AG08396 (cell line): ENCODE measurements around the gene TTC31.
"Not testable (repeated sequence)": the region's sequence is repeated elsewhere in the genome, so short reads cannot be mapped to it uniquely, and the experiment has no call there.

Experiments used
- DNase-seq: peaks from one replicate; pipeline ENCODE4 v3.0.0; 2012; ENCODE audit warnings: low spot score, mixed read lengths

Gene TTC31

DNA sequence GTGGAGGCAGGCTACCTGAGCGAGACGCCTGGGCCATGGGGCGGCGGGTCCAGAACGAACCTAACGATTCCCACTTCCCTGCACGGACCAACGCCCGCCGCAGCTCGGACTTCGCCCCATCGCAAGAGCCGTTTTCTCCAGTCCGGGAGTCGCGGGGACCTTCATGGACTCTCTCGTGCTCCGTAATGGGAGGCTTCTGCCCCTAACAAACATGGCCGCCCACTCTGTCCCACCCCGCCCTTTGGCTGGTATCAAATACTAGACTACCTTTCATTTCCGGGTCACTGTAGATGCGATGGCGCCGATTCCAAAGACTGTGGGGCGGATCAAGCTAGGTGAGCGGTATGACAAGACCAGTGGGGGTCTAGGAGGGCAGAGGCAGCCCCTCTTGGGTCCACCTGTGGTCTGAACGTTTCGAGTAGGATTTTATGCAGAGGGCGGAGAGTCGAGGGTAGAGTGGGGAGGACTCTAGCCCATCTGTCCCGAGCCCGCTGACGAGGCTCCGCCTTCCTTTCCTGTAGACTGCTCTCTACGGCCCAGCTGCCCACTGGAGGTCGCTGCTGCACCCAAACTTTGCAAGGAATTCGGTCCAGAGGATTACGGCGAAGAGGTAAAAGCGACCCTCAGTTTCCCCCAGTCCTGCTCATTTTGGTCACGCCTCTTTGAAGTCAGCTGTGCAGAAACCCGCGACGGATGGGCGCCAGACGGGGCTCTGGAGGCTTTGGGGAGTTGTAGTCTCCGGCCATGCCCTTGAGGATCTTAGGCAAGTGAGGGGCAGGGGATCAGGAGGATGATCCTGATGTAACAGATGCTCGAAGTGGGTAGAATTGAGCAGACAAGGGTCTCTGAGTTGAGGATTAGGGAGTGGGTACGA, at the start of gene TTC31, which contains the start of gene CCDC142:
TTC31 (plus strand) TSS at position 281 of the 874 bp plus-strand sequence; CDS start at position 296, 15 bp downstream.
CCDC142 (minus strand) TSS at position 198 of the 874 bp plus-strand sequence; CDS start at position 37, 161 bp downstream.
- peak; percentile 92 for DNase-seq

DNA sequence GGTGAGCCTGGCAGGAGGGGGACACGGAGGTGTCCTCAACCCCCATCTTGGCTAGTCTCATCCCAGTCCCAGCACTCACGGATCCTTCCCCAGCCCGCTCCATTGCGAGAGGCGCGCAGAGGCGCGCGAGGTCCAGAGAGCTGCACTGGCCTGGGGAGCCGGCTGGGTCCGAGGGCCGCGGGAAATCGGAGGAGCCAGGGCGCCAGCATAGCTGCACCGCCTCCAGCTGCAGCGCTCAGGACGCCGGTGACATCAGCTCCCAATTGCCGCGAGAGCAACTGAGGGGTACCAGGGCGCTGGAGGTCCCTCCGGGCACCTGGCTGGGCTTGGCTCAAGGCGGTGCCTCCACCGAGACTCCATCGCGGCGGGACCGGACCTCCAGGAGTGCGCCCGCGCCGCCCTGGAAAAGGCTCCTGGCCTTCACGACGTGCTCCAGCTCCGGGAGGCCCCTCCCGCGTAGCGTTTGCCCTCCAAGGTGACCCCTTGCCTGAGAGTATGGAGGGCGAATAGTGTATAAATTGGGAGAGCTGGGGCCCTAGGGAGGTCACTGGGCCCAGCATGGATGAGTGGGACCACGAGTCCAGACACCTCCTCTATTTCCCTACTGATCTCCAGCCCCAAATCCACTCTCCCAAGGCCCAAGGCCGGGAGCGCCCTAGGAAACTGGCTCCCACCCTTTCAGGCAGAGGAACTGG, 46.6 kb upstream of the TTC31 start:
- DNase-seq: no peak

DNA sequence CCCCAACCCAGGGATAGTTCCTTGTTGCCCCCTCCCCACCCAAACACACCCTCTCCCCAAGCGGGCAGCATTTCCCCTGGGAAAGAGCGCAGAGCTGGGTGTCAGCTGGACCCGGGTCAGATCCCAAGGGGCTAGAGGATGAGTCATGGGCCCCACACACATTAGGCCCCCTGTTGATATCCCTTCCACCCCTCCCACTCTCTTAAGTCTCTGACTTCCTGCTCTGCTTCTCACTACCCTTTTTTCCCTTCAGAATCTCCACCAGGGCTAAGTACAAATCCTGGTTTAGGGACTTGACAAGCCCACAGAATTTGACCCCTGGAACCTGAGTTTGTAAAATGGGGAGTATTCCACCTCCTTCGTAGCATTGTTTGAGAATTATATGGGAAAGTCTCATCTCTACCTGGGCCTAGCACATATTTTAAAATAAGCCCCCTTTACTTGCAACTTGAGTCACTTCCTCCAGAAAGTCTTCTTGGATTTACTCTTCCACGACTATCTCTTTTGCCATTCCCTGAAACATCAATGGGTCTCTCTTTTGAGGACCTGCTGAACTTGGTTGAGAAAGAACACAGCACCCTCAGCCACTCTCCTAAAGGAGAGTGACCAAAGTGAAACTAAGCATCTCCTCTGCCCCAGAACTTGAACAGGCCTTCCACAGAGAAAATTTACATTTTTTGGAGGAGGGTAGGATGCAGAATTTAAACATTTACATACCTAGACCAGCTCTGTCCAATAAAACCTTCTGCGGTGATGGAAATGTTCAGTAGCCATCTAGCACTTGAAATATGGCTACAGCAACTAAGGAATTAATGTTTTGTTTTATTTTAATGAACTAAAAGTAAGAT, 45.8 kb upstream of the TTC31 start:
- no peak for DNase-seq

DNA sequence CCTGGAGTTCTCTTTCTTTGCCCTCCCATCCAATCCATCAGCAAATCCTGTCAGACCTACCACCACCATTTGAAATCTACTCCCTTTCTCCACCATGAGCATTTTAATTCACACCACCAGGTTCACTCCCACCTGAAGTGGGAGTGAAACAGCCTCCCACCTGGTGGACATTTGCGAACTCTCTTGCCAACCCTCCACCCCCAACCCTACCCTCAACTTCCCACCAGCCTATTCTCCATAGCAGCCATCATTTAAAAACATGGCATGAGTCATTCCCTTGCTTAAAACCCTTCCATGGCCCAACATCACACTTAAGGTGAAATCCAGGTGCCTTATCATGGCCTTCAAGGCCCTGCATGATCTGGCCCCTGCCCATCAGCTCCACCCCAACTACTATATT, 44.6 kb upstream of the TTC31 start:
- no peak for DNase-seq

DNA sequence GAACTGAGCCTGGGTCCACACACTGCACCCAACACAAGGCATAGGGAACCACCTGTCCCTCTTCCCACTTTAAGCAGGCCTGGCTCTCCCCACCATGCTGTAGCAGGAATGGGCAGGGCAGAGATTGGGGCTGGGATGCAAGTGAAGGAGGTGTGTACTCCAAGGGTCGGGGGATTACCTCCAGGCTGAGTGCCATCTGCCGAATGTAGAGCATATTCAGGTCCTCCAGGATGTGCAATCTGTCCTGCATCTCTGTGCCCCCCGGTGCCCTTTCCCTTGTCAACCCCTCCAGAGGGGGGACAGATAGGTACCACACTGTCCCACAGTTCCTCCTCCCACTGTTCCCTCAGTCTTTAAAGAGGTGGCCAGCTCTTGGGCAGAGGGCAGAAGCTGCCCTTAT, 43.5 kb upstream of the TTC31 start:
- no peak for DNase-seq

DNA sequence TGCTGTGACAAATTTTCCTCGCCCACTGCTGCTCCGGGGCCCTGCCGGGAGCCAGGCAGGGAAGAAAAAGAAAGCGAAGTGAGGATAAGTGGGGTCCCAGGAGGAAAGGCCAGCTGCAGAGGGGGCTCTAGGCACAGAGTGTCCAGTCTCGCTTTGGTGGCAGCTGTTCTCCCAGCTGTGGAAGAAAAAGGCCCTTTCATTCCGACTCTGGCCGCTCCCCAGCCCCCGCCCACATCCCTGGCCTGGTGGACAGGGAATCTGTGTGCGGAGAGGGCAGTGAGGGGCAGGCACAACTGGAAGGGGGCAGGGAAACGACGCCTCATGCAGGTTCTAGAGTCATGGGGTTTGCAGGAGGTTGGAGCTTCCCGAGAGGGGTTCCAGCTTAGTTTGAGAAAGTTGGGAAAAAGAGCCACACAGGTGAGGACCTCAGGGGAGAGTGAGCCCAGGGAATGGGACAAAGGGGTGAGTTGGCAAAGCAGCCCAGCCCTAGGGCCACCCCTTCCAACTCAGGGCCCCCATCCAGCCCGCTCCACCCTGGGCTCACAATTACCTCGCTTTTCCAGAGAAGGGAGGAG, 43.0 kb upstream of the TTC31 start:
- DNase-seq: peak; percentile 88

DNA sequence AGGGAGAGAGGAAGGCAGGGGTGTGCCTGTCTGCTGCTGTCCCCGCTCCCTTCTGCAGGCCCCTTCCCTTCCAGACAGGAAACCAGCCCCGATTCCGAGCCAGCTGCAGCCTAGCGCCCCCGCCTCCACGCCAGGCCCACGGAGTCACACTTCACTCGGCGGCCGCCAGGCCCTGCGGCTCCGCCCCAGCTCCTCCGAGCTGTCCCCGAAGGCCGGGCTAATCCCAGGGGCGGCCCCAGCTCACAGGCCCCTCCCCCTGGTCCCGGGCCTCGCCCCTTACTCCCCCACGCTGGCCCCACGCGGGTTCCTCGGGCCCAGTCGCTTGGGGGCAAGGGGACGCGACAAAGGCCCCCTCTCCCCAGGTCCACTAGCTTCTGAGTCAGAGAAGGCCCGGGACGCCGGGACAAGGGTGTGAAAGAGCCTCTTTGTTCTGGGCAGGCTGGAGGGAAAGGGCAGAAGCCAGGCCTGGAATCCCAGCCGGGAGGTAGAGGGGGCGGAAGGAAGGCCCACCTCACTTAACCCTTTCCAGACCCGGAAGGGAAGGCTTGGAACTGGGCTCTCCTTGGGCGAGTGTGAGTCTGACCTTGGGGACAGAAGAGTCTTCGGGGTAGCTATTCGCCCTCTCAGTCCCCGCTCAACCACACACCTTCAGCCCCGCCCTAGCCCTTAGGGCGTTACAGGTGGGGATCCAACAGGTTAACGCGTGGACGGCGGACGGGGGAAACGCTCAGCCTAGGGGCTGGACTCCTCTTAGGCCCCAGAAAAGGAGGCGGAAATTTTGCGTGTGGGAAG, 42.3 kb upstream of the TTC31 start:
- peak; percentile 99 for DNase-seq

DNA sequence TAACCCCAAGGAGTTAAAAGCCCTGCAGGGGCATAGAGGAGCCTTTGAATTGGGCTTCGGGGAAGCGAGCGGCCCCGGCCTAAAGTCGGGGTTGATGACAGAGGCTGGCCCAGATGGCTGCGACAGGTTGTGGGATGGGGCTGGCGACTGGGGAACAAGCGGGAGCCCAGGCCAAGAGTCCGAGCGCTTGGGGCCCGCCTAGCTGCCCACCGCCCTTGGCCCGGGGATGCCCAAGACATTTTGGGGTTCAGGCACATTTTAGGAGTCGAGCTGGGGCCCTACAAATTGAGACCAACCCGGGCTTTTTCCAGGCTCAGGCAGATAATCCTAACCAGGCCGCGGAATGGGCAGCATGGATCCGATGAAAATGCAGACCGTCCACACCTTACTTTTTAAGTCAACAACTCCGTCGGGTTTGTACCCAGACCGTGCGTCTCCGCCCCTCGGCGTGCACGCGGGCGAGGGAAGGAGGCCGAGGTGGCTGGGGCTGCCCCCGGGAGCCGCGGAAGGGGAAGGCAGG, 41.7 kb upstream of the TTC31 start:
- DNase-seq: no peak

DNA sequence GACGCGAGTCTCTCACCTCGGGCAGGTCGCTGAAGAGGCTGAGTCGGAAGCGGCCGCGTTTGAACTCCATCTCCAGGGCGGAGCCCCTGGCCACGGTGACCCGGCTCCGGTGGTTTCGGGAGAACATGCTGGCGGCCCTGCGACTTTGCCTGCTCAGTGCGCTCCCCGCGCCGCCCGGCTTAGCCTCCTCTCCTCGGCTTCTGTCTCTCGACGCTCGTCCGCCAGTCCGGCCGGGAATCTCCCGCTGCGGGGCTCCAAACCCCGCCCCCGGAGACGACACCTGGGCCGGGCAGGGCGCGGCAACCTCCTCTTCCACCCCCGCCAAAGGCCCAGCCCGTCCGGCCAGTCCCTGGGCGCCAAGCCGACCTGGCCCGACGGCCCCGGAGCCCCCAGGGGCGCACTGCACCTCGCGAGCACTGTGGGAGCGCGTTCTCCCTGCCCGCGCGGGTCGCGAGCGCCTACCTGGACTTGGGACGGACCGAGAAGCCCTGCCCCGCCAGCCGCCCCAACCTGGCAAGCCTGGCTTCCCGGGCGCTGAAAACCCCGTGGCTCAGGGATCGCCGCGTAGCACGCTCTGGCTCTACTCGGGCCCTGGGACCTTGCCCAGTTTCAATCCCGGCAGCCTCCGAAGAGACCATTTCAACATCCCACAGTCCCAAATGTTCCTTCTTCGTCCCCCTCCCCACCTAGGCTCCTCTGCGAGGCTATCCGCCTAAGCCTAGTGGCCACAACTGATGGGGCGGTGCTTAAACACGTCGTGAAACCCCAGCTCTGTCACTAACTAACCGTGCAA, 41.0 kb upstream of the TTC31 start, which contains the start of gene RTKN:
RTKN (minus strand) TSS at position 248 of the 793 bp plus-strand sequence; CDS start at position 127, 121 bp downstream.
- DNase-seq: no peak

DNA sequence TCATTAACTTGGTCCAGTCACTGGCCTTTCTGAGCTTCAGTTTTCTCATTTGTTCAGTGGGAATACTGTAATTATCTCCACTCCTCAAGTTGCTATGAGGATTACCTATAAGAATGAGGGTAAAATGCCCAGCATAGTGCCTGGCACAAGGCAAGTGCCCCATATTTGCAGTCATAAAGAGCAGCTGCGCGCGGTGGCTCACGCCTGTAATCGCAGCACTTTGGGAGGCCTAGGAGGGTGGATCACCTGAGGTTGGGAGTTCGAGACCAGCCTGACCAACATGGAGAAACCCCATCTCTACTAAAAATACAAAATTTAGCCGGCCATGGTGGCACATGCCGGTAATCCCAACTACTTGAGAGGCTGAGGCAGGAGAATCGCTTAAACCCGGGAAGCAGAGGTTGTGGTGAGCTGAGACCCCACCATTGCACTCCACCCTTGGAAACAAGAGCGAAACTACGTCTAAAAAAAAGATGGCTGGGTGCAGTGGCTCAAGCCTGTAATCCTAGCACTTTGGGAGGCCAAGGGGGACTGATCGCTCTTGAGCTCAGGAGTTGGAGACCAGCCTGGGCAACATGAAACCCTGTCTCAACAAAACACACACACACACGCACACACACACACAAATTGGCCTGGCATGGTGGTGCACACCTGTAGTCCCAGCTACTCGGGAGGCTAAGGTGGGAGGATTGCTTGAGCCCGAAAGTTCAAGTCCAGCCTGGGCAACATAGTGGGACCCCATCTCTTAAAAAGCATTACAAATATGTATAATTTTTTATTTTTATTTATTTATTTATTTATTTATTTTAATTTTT, 40.2 kb upstream of the TTC31 start:
- DNase-seq: not testable (repeated sequence)

DNA sequence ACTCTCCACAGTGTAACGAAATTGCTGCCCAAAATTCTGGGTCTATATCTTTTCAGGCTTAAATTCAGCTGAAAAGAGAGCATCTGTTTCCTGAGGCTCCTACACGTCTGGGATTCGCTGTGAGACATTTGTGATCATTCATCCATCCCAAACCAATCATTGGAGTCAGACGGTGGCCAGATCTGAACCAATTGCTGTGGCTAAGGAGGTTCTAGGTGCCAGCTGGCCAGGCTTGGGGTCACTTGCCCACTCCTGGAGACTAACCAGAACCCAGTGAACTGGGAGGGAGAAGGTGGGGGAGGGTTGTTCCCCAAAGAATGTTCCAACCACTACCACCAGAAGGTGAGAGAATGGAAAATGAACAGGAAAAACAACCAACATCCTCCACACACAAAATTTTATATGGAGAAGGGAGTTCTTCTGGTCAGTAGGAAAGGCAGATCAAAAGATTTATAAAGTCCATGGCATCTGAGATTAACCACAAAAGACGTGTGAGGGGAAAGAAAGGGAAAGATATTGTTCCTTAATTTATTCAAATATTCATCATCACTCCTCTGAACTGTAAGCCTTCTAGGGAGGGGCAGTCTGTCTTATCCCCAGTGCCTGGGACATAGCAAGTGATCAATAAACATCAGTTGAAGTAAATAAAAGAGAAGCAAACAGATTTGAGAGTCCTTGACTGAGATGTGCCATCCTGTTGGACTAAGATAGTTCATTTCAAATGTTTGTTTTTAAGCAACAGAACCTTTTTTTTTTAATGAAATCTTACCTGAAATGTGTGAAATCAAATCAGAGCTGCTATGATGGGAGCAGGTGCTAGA, 38.2 kb upstream of the TTC31 start:
- DNase-seq: no peak

DNA sequence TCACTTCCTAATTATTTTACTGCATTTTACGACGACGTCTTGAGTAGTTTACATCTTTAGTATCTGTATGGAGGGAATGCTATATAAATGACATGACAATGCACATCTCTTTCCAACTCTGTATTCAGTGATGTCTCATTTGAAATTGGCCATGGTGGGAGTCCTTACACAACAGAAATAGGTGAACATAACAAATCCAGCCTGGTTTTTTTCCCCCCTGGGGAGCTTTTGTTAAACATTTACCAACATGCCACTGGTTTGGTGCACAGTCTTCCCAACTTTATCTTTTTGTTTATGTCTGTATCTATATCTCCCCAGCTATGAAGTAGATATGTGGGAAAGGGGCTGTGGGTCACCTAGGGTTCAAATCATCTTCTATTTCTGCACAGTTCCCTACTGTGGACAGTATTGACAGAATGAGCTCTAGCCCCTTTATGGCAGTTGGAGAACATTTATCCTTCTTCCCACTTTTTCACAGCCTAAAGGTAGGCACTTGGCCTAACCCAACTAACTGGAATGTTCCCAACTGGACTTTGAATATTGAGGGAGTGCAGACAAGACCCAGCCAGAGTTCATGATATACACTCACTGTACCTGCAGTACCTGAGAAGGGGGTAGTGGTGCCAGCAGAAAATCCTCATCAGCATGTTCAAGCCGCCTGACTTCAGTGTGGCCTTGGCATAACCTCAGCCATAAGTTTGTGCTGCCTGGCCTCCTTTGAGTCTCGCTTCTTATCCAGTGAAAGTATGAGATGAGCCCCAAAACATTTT, 35.5 kb upstream of the TTC31 start:
- no peak for DNase-seq

DNA sequence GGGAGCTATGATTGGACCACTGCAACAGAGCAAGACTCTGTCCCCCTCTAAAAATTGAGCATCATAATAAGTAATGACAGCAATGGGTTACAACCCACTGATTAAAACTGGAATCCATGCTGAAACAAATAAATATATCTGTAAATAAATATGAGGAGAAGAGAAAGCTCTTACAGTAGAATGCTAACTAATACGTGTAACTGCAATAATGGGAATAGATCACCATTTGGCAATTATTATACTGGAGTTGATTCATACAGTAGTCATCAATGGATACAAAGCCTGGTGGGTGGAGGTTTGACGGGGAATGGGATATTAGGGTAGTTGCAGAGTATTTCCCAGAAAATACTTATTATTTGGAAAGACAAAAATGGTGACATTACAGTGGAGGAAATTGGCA, 34.1 kb upstream of the TTC31 start:
- DNase-seq: no peak

DNA sequence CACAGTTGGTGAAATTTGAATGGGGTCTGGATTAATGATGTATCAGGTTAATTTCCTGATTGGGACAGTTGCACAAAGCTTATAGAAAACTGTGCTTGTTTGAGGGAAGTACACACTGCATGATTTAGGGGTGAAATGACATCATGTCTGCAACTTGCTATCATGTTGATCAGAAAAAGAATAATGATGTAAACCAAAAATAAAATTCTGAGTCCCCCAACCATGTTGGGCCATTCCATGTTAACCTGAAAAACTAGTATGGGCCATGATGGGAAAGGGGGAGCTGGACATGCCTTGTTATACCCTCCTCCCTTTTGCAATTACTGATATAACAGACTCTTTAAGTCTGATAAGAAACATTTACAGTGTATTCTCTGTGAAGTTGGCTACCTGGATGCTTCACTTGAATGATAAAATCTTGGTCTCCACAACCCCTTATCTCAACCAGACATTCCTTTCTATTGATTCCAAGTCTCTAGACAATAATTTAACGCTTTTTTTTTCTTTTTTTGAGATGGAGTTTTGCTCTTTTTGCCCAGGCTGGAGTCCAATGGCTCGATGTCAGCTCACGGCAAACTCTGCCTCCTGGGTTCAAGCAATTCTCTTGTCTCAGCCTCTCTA, 32.2 kb upstream of the TTC31 start:
- no peak for DNase-seq

DNA sequence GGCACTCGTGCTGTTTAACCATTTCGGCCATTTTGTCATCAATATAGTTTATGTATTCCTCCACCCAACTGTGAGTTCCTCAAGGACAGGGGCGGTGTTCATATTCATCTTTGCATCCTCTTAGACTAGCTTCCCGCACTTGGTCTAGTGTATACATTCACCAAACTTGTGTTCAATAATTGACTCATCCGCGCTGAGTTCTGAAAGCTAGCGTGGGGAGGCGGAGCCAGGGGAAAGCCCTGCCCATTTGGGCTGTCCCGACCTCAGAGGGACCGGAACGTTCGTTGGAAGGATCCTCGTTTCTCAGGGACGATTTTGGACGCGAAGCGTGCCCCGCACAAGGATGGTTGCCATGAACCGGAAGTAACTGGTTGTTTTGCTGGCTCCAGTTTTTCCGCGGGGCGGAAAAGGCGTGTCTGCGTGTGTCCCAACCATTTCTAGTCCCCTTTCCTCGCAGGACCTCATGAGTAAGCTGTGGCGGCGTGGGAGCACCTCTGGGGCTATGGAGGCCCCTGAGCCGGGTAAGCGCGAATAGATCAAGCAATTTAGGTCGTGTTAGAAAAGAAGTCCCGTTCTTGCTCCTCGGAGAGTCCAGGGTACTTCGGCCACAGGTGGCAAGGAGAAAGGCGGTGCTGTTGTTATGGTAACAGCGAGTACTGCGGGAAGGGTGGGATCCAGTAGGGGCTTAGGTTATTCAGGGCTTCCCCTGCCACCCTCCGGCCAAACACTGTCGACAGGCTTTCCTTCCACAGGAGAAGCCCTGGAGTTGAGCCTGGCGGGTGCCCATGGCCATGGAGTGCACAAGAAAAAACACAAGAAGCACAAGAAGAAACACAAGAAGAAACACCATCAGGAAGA, 28.0 kb upstream of the TTC31 start, which contains the start of gene INO80B:
INO80B (plus strand) TSS at position 434 of the 858 bp plus-strand sequence; CDS start at position 464, 30 bp downstream.
- DNase-seq: peak; percentile 91

DNA sequence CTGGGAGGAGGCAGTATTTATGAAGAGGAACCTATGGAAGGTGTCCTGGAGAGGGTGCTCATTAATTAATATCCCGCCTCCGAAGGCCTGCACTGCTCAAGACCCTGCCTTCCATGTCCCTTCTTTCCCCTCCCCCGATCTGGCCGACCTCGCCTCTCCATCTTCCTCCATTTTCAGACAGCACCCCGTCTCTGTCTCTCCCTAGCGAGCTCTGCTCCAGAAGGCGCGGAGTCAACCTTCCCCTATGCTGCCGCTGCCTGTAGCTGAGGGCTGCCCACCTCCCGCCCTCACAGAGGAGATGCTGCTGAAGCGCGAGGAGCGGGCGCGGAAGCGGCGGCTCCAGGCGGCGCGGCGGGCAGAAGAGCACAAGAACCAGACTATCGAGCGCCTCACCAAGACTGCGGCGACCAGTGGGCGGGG, 25.7 kb upstream of the TTC31 start:
- DNase-seq: no peak
